ENCODE data around the gene LEPR.
"Not testable (repeated sequence)": the region's sequence is repeated elsewhere in the genome, so short reads cannot be mapped to it uniquely, and the experiment has no call there.

Gene LEPR

GRCh38 chr1:65437616-65438015 is 17.1 kb downstream of the LEPR start:
- Mint-ChIP-seq H3K4me1 (ENCODE audit: low read depth) (no peaks in the 10 kb centered on the region), H3K36me3 (ENCODE audit: low read depth) (peaks cover 11% of the 10 kb centered on the region), H3K27ac (no peak overlapping the region), H3K4me3 (no peak overlapping the region), H3K9me3 (no peaks in the 10 kb centered on the region), H3K27me3 (no peaks in the 10 kb centered on the region)

DNA sequence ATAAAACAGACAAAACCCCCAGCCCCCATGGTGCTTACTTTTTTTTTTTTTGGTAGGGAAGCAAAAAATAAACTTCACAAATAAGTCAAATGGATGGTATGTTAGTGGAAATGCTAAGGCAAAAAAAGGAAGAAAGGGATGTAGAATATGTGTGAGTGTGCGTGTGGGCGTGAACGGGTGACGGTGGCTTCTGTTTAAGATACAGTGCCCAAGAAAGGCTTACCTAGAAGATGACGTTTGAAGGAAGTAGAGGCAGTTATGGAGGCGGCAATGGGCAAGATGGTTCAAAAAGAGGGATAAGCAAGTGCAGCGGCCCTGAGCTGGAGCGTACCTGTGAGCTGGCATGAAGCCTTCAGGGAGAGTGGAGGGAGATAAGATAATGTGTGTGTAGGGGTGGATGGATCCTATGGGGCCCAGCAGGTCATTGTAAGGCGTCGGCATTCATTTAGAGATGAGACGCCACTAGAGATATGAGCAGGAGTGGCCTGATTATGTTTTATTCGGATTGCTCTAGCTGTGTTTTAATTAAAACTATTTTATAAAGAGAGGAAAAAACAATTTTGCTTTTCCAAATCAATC is 19.9 kb downstream of the LEPR start:
- H3K27me3 Mint-ChIP-seq: no peaks in the 10 kb centered on the region
- H3K9me3 Mint-ChIP-seq: no peaks in the 10 kb centered on the region
- H3K4me1 Mint-ChIP-seq (ENCODE audit: low read depth): no peaks in the 10 kb centered on the region
- H3K27ac Mint-ChIP-seq: no peak overlapping the region
- H3K36me3 Mint-ChIP-seq (ENCODE audit: low read depth): no peaks in the 10 kb centered on the region
- H3K4me3 Mint-ChIP-seq: no peak overlapping the region

DNA sequence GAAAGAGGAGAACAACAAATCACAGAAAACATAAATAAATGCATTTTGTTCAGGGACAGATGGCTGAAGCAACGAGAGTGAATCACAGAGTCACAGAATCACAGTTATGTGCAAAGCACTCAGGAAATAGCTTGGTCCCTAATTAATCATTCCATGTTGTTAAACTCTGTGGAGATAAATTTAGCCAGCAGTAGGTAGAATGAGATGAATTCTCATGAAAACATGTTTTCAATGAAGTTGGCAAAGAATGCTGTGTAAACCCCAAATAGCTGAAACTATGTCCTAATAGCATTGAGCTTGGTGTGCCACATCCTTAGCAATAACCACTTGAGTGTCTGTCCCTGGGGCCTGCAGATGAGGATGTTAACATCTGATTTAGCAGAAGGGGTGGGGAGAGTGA is 20.4 kb downstream of the LEPR start:
- Mint-ChIP-seq H3K4me1 (ENCODE audit: low read depth) (no peaks in the 10 kb centered on the region), H3K36me3 (ENCODE audit: low read depth) (no peaks in the 10 kb centered on the region), H3K4me3 (no peak overlapping the region), H3K9me3 (no peaks in the 10 kb centered on the region), H3K27ac (no peak overlapping the region), H3K27me3 (no peaks in the 10 kb centered on the region)

DNA sequence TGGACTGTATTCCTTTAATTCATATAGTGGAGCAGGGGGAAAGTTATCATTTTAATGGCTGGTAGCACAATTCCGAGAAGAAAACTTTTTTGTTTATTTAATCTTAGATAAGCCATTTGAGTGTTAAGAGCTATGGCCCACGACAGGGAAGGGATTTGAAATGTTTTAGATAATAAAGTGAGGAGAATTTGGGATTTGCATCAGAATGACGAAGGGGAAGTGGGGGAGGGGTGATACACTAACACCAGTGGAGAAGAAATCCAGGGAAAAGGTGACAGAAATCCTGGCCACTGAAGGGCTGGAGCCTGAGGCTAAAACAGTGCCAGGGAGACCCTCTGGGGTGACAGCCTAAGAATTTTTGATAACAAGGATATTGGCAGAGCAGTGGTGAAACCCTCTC is 21.0 kb downstream of the LEPR start:
- H3K36me3 Mint-ChIP-seq (ENCODE audit: low read depth): no peaks in the 10 kb centered on the region
- no peaks in the 10 kb centered on the region for H3K4me1 Mint-ChIP-seq (ENCODE audit: low read depth)
- H3K4me3 Mint-ChIP-seq: no peak overlapping the region
- no peaks in the 10 kb centered on the region for H3K27me3 Mint-ChIP-seq
- H3K27ac Mint-ChIP-seq: no peak overlapping the region
- no peaks in the 10 kb centered on the region for H3K9me3 Mint-ChIP-seq

DNA sequence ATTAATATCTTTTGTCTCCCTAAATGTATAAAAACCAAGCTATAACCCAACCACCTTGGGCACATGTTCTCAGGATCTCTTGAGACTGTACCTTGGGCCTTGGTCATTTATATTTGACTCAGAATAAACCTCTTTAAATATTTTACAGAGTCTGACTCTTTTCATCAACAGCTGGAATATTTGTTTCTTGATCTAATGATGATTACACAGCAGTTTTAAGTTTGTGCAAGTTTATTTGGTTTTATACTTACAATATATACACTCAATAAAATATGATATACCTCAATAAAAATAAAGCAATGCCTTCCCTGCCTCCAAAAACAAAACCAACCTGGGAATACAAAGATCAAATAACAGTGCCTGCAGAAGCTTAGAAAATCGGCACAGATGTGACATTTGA is 22.0 kb downstream of the LEPR start:
- Mint-ChIP-seq H3K27ac (no peak overlapping the region), H3K4me3 (no peak overlapping the region), H3K4me1 (ENCODE audit: low read depth) (no peaks in the 10 kb centered on the region), H3K27me3 (no peaks in the 10 kb centered on the region), H3K9me3 (no peaks in the 10 kb centered on the region), H3K36me3 (ENCODE audit: low read depth) (no peaks in the 10 kb centered on the region)

DNA sequence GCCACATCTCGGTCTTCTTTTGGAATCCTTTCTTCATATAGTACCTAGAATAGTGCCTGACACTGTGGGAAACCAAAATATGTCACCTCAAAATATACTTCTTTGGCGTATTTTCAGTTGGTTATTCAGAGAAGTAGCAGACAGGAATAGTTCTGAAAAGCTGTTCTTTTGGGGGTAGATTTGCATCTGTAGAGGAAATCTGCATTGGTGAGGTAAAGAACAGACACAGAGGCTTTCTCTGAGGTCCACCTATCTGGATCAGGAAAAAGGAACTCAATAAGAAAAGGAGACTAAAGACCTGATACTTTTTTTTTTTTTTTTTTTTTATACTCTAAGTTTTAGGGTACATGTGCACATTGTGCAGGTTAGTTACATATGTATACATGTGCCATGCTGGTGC is 23.2 kb downstream of the LEPR start:
- Mint-ChIP-seq H3K27ac (no peak overlapping the region), H3K4me3 (no peak overlapping the region), H3K9me3 (no peaks in the 10 kb centered on the region), H3K36me3 (ENCODE audit: low read depth) (no peaks in the 10 kb centered on the region), H3K27me3 (no peaks in the 10 kb centered on the region), H3K4me1 (ENCODE audit: low read depth) (no peaks in the 10 kb centered on the region)

GRCh38 chr1:65444128-65444640 is 23.7 kb downstream of the LEPR start:
- Mint-ChIP-seq H3K27me3 (no peaks in the 10 kb centered on the region), H3K36me3 (ENCODE audit: low read depth) (no peaks in the 10 kb centered on the region), H3K4me3 (no peak overlapping the region), H3K4me1 (ENCODE audit: low read depth) (no peaks in the 10 kb centered on the region), H3K27ac (no peak overlapping the region), H3K9me3 (no peaks in the 10 kb centered on the region)

DNA sequence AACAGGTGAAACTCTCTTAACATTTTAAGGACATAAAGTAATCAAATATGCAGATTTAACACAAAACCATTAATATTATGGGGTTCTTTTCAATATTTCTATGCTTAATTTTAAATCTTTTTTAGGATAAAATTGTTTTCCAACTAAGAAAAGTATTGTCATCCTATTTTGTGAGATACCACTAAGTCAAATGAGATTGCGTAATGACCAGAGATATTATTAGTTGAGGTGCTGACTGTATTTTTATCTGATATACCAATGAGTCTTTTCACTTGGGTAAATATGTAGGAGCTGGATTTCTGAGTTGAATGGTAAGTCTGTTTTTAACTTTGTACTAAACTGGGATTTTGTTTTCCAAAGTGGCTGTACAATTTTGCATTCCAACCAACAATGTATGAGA is 25.4 kb downstream of the LEPR start:
- Mint-ChIP-seq H3K36me3 (ENCODE audit: low read depth) (no peaks in the 10 kb centered on the region), H3K9me3 (no peaks in the 10 kb centered on the region), H3K27ac (no peak overlapping the region), H3K27me3 (no peaks in the 10 kb centered on the region), H3K4me1 (ENCODE audit: low read depth) (no peaks in the 10 kb centered on the region), H3K4me3 (no peak overlapping the region)

DNA sequence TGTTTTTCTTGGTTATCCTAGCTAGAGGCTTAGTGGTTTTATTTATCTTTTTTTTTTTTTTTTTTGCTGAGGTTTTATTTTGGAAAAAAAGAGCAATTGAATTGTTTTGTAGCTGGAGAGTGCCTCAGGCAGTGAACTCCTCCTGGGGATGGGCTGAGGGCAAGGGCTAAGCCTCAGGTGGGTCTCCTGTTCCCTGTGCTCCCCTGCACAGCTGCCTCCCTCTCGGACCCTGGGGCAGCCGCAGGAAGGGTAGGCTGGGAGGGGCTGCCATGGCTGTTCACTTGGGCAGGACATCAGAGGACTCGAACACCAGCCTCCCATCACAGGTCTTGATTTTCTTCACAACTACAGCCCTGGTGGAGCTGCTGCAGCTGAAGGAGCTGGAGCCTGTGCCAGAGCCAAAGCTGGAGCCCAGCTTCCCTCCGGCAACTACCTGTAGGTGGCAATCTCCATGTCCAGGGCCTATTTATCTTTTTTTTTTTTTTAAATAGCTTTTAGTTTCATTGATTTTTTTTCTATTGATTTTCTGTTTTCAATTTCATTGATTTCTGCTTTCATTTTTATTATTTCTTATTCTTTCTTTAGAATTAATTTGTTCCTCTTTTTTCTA is 28.9 kb downstream of the LEPR start:
- H3K27me3 Mint-ChIP-seq: no peaks in the 10 kb centered on the region
- no peak overlapping the region for H3K4me3 Mint-ChIP-seq
- H3K4me1 Mint-ChIP-seq (ENCODE audit: low read depth): no peaks in the 10 kb centered on the region
- no peak overlapping the region for H3K27ac Mint-ChIP-seq
- no peaks in the 10 kb centered on the region for H3K9me3 Mint-ChIP-seq
- H3K36me3 Mint-ChIP-seq (ENCODE audit: low read depth): no peaks in the 10 kb centered on the region

GRCh38 chr1:65455678-65456077 is 35.2 kb downstream of the LEPR start:
- Mint-ChIP-seq H3K9me3 (peaks cover 14% of the 10 kb centered on the region), H3K4me1 (ENCODE audit: low read depth) (peaks cover 14% of the 10 kb centered on the region), H3K36me3 (ENCODE audit: low read depth) (peaks cover 11% of the 10 kb centered on the region)
- not testable (repeated sequence) for H3K4me3 Mint-ChIP-seq, H3K27ac Mint-ChIP-seq, H3K27me3 Mint-ChIP-seq

GRCh38 chr1:65456481-65456880 is 36.0 kb downstream of the LEPR start:
- Mint-ChIP-seq H3K27ac (no peak overlapping the region), H3K9me3 (peaks cover 14% of the 10 kb centered on the region), H3K36me3 (ENCODE audit: low read depth) (peaks cover 11% of the 10 kb centered on the region), H3K4me3 (no peak overlapping the region), H3K4me1 (ENCODE audit: low read depth) (peaks cover 14% of the 10 kb centered on the region), H3K27me3 (no peaks in the 10 kb centered on the region)

GRCh38 chr1:65457868-65458267 is 37.4 kb downstream of the LEPR start:
- H3K27me3 Mint-ChIP-seq: no peaks in the 10 kb centered on the region
- H3K4me1 Mint-ChIP-seq (ENCODE audit: low read depth): peaks cover 14% of the 10 kb centered on the region
- peaks cover 14% of the 10 kb centered on the region for H3K9me3 Mint-ChIP-seq
- no peak overlapping the region for H3K4me3 Mint-ChIP-seq
- H3K27ac Mint-ChIP-seq: no peak overlapping the region
- peaks cover 11% of the 10 kb centered on the region for H3K36me3 Mint-ChIP-seq (ENCODE audit: low read depth)

DNA sequence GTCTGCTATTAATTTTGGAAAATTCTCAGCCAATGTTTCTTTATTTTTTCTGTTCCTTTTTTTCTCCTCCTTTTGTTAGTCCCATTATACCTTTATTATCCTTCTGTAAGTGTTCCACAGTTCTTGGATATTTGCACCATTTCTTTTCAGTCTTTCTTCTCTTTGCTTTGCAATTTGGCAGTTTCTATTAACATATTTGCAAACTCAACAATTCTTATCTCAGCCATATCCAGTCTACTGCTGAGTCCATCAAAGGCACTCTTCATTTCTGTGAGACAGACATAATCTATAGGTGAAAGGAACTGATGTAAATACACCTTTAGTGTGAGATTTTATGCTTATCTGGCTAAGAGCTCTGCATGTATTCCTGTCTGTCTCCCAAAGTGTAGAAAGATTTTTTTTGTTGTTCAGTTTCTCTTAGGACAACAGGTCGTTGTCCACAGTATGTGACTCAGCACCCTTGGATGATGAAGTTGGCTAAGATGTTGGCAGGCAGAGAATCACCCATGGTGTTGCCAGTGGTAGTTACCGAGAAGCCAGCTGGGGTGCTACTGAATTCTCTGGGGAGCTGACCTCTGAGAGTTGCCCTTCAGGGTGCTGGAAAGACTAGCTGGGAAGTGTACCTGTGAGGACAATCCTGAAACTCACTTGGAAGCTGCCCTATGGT is 38.4 kb downstream of the LEPR start:
- peaks cover 14% of the 10 kb centered on the region for H3K4me1 Mint-ChIP-seq (ENCODE audit: low read depth)
- peaks cover 14% of the 10 kb centered on the region for H3K9me3 Mint-ChIP-seq
- H3K4me3 Mint-ChIP-seq: no peak overlapping the region
- no peak overlapping the region for H3K27ac Mint-ChIP-seq
- H3K36me3 Mint-ChIP-seq (ENCODE audit: low read depth): peaks cover 11% of the 10 kb centered on the region
- H3K27me3 Mint-ChIP-seq: no peaks in the 10 kb centered on the region

- peaks cover 11% of the 10 kb centered on the region for H3K36me3 Mint-ChIP-seq (ENCODE audit: low read depth)
- peaks cover 14% of the 10 kb centered on the region for H3K9me3 Mint-ChIP-seq
- H3K4me1 Mint-ChIP-seq (ENCODE audit: low read depth): peaks cover 14% of the 10 kb centered on the region
- H3K27me3 Mint-ChIP-seq: no peaks in the 10 kb centered on the region
- H3K4me3 Mint-ChIP-seq: no peak overlapping the region
- no peak overlapping the region for H3K27ac Mint-ChIP-seq
Measured at GRCh38 chr1:65459397-65459768, 38.9 kb downstream of the LEPR start.

DNA sequence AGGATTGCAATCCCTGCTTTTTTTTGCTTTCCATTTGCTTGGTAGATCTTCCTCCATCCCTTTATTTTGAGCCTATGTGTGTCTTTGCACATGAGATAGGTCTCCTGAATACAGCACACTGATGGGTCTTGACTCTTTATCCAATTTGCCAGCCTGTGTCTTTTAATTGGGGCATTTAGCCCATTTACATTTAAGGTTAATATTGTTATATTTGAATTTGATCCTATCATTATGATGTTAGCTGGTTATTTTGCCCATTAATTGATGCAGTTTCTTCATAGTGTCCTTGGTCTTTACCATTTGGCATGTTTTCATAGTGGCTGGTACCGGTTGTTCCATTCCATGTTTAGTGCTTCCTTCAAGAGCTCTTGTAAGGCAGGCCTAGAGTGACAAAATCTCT is 45.4 kb downstream of the LEPR start:
- not testable (repeated sequence) for H3K4me3 Mint-ChIP-seq; H3K4me1 Mint-ChIP-seq (ENCODE audit: low read depth); H3K27ac Mint-ChIP-seq; H3K9me3 Mint-ChIP-seq; H3K27me3 Mint-ChIP-seq; H3K36me3 Mint-ChIP-seq (ENCODE audit: low read depth)

GRCh38 chr1:65467536-65467935 is 47.1 kb downstream of the LEPR start:
- Mint-ChIP-seq H3K27ac (no peak overlapping the region), H3K36me3 (ENCODE audit: low read depth) (peaks cover 5% of the 10 kb centered on the region), H3K27me3 (no peaks in the 10 kb centered on the region), H3K4me3 (no peak overlapping the region), H3K9me3 (peaks cover 8% of the 10 kb centered on the region), H3K4me1 (ENCODE audit: low read depth) (no peaks in the 10 kb centered on the region)

All from stimulated activated naive CD8-positive, alpha-beta T cell treated with anti-CD3 and anti-CD28 coated beads, Interleukin-15, Interleukin-2, amounts not matched to agents 100 ng/mL and 50 ng/mL, for 24 hours (primary cell).